HG03196 (cell line): ENCODE results near the gene MNX1.

Experiments
- ATAC-seq: cut with Tn5 transposase; IDR thresholded peaks from one replicate; pipeline ENCODE4 v1.9.1; 2021; ENCODE audit not compliant: unreplicated experiment

Gene MNX1

DNA sequence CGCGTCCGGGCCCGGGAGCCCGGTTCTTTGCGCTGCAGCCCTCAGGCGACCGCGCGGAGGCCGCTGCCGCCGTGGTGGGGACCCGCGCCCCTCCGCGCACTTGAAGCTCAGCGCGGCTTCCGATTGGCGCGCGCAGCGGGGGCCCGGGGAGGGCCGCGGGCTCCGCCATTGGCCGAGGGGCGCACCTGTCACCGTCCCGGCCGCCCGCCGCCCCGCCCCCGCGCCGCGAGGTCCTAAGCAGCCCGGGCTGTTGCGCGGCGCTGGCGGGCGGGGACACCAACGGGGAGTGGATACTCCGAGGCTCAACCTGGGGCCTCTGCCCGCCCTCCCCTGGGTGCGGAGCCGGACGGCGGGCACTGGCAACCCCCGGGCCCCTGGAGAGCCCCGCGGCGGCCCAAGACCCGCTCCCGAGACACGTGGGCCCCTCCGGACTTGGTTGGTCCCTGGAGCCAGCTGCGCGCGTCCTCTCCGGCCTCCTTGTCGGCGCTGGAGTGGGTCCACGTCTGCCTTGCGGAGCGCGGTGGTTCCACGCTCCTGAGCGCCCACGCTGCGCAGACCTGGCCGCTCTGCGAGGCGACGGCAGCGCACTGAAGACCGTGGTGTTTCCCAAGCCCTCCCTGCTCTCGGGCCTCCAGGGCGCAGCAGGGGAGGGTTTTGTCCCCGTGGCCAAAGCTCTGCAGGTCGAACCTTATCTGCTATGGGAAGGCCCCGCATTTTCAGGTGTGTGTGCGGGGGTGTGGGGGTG, at the start of gene MNX1:
Gene MNX1, minus strand, starts transcription at position 76 of the 745 bp plus-strand sequence. CDS start 313 bp downstream, outside the sequence.
- peak; percentile 61 for ATAC-seq

DNA sequence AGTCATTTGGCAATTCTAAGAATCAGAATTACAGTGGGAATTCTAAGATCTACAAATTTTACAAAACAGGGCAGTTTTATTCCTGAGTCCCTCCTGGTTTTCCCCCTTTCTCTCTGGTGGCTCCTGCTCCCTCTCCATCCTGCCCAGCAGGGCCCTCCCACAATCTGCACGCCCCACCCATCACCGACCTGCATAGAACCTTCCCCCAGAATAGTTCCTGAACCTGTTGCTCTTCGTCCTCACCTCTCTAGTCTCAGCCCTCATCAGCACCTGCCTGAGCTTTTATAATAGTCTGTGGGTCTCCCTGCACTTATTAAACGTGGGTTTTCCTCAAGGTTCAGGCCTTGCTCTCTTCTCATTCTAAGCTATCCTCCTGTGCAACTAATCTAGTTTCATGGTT, 49.1 kb upstream of the MNX1 start:
- ATAC-seq: no peak

DNA sequence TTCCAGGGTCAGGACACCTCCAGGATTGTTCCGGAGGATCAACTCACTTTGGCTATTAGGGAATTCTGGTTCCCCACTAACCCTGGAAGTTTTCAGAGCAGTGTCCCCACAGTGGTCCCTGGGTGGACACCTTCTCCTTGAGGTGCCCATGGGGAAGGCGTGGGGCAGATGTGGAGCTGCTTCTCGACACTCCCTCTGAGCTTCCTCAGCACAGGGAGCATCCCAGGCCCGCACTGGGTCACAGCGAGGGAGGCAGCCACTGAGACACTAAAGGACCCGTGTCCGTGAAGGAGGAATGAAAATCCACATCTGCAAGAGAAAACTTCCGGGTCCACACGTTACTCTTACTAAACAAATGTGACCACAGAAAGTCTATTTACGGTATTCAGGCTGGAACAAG, 48.2 kb upstream of the MNX1 start:
- no peak for ATAC-seq

DNA sequence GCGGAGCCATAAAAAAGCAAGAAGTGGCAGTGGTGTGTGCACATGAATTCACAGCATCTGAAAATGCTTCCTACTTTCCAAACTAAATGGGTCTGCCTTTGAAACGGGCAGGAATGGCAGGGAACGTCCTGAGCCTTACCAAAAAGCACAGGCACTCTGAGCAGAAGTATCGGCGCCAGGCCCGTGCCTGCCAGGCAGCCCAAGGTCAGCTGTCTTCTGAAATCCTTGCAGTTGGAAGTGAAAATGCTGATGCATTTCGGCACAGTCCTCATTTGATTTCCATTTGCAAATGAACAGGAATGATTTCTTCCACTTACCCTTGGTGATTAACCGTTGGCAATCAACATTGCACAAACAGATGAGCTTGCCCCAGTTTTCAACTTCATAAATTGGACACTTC, 47.6 kb upstream of the MNX1 start:
- no peak for ATAC-seq

DNA sequence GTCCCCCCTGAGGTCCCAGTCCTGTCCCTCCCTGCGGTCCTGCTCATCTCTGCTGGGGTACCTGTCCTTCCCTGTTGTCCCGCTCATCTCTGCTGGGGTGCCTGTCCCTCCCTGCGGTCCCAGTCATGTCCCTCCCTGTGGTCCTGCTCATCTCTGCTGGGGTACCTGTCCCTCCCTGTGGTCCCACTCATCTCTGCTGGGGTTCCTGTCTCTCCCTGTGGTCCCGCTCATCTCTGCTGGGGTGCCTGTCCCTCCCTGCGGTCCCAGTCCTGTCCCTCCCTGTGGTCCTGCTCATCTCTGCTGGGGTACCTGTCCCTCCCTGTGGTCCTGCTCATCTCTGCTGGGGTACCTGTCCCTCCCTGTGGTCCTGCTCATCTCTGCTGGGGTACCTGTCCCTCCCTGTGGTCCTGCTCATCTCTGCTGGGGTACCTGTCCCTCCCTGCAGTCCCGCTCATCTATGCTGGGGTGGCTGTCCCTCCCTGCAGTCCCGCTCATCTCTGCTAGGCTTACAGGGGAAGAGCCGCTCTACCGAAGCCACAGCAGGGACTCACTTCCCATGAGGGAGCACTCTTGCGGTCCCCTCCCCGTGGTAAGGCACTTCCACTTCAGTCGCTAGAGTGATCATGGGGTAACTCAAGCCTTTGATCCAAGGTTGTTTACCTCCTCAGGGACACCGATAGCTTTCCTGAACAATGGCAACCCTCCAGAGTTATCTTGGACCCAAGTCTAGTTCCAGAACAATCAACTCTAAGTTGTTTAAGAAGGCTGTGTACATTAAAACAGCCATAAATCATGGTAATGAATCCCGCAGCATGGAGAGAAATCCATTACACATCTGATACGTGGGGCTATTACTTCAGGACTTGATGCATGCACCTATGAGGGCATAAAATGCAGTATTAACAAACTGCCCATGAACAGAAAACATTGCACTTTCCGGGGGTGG, 46.8 kb upstream of the MNX1 start:
- no peak for ATAC-seq

GRCh38 chr7:157056246-157056645, 45.8 kb upstream of the MNX1 start:
- no peak for ATAC-seq

DNA sequence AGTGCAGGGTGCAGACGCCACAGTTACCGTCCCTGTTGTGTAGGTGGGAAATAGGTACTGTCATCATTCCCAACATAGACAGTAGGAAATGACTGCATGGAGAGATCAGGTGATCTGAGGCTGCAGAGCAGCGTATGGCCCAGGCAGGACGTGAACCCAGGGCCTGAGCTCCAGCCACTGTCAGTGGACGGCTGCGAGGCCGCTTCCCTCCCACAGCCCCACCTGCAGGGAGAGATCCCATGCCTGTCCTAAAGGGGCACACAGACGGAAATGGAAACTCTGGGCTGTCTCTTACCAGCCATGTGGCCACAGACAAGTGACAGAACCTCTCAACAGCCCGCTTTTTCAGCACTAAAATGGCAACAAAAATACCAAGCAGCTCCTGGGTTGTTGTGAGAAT, 44.5 kb upstream of the MNX1 start:
- ATAC-seq: no peak

DNA sequence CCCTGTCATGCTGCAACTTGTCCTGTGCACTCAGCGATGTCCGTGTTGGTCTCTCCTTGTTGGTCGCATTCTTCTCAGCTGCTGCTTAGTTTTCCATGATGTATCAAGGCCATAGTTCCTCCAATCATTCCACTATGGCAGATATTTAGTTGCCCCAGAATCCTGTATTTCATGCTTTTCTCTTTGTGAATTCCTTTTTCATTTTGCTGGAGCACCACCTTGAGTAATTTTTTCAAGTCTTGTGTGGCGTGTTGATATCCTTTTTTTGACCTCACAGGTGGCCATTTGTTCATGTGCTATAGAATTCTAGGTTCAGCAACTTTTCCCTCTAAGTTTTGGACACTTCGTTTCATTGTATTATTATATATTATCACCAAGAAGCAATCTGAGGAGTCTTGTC, 42.7 kb upstream of the MNX1 start:
- no peak for ATAC-seq

- no peak for ATAC-seq
Measured at GRCh38 chr7:157047148-157047547, 36.7 kb upstream of the MNX1 start.

GRCh38 chr7:157046681-157047080, 36.2 kb upstream of the MNX1 start:
- ATAC-seq: no peak

- ATAC-seq: no peak
Measured at GRCh38 chr7:157044943-157045660, 34.6 kb upstream of the MNX1 start.

GRCh38 chr7:157044147-157044687, 33.8 kb upstream of the MNX1 start:
- ATAC-seq: no peak

GRCh38 chr7:157043745-157044144, 33.3 kb upstream of the MNX1 start:
- no peak for ATAC-seq

DNA sequence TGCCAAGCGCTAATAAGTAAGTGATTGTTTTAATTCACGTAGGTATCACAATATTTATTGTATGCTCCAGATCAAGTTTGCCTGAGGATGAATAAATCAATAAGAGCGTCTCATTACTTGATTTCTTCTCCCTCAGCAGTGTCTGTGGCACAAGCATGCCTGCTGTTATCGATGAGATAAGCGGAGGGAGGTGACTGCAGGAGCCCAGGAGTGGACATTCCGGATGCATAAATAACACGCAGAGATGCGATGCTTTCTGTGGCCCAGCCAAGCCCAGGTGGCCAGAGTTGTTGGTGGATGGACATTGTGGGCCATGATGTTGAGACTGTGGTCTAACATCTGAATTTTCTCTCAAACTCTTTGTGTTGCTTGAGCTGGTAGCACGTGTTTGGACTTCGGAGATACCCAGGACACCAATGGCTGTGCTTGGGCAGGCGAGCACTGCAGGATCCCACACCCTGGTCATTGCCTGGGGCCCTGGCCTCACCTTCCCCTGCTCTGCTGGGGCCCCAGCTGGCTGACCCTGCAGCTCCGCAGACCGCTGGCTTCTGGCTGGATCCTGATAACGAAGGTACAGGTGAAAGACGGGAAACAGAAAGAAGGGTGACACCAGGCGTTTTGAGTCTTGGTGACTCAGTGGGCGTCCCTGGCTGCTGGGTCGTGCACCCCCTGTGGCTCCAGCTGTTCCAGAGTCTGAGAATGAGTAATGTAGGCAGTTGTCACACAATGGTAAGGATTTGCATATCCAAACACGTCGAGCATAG, 31.2 kb upstream of the MNX1 start:
- no peak for ATAC-seq

GRCh38 chr7:157041004-157041403, 30.5 kb upstream of the MNX1 start:
- ATAC-seq: no peak

DNA sequence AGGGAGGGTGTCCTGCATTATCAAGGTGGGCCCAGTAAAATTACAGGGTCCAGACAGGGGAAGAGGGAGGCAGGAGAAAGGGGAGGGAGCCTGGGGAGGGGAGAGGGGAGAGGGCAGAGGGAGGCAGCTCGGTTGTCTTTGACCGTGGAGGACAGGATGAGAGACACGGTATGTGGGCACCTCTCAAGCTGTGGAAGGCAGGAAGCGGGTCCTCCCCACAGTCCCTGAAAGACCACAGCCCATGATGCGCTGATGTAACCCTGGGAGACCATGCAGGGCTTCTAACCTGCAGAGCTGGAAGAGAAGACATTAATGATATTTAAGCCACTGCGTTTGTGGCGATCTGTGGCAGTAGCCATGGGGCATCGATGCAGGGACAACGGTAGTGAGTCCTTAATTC, 27.2 kb upstream of the MNX1 start:
- no peak for ATAC-seq

- ATAC-seq: no peak
Measured at GRCh38 chr7:157037028-157037427, 26.6 kb upstream of the MNX1 start.

DNA sequence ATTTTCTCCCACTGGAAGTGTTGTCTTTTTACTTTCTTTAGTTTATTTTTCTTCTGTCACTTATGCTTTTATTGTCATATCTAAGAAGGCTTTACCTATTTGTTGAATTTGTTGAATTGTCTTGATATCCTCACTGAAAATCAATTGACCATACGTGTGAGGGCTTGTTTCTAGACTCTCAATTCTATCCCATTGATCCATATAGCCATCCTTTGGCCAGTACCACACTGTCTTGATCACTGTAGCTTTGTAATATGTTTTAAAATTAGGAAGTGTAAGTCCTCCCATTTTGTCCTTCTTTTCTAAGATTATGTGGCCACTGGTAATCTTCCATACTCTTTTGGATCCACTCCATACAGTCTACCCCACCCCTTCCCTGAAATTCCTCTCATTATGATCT, 25.5 kb upstream of the MNX1 start:
- no peak for ATAC-seq

- no peak for ATAC-seq
Measured at GRCh38 chr7:157035302-157035701, 24.8 kb upstream of the MNX1 start.
